Parathyroid adenoma (tissue), 2 donors: ENCODE results near the gene ITSN1.

Source experiments
- H2AFZ ChIP-seq: fragments of 300-600 bp; sonication (generic); one replicate; pipeline ENCODE4 v1.7.0; 2017; ENCODE audit warnings: antibody characterized with exemption, mild to moderate bottlenecking
- H3K27ac ChIP-seq: fragments of 300-600 bp; sonication (generic); one replicate; pipeline ENCODE4 v1.7.0; 2017
- H3K27me3 ChIP-seq: fragments of 300-600 bp; sonication (generic); one replicate; pipeline ENCODE4 v1.7.0; 2017; ENCODE audit warnings: low read length; ENCODE audit not compliant: control insufficient read depth, insufficient read depth
- H3K36me3 ChIP-seq: fragments of 300-600 bp; sonication (generic); one replicate; pipeline ENCODE4 v1.7.0; 2017; ENCODE audit warnings: low read length; ENCODE audit not compliant: control insufficient read depth, insufficient read depth
- H3K4me1 ChIP-seq: fragments of 300-600 bp; sonication (generic); one replicate; pipeline ENCODE4 v1.7.0; 2017; ENCODE audit warnings: control low read depth
- H3K4me2 ChIP-seq: fragments of 300-600 bp; sonication (generic); one replicate; pipeline ENCODE4 v1.7.0; 2017; ENCODE audit warnings: low read length
- H3K4me3 ChIP-seq: fragments of 300-600 bp; sonication (generic); one replicate; pipeline ENCODE4 v1.7.0; 2017; ENCODE audit warnings: low read depth, low read length
- H3K79me2 ChIP-seq: fragments of 300-600 bp; sonication (generic); one replicate; pipeline ENCODE4 v1.7.0; 2017; ENCODE audit warnings: control low read depth
- H3K9ac ChIP-seq: fragments of 300-600 bp; sonication (generic); one replicate; pipeline ENCODE4 v1.7.0; 2017; ENCODE audit warnings: mild to moderate bottlenecking
- H3K9me3 ChIP-seq: fragments of 300-600 bp; sonication (generic); one replicate; pipeline ENCODE4 v1.7.0; 2017; ENCODE audit warnings: low read length; ENCODE audit not compliant: control insufficient read depth
- TF ChIP-seq, protein P1 (sequence below): fragments of 300-600 bp; sonication (generic); IDR thresholded peaks from one replicate; pipeline ENCODE4 v1.7.0; 2017; ENCODE audit warnings: antibody characterized with exemption, mild to moderate bottlenecking
- donor health status: primary hyperparathyroidism.

Gene ITSN1

DNA sequence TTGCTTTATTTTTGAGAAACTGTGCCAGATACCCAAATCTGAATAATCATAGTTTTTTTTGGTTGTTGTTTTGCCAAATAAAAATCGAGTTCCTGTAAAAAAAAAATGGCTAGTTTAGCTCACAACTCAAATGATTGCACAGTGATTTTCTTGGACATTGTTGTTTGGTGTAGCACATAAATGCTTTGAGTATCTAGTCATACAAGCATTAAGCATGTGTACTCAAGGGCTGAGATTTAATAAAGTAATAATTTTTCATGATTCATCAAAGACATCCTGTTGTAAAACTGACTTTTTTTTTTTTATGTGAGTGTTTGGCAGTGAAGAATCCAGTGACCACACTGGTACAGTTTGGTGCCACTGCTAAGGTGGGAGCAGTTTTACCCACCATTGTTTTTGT lies 18.8 kb downstream of the ITSN1 start:
- H3K27me3 ChIP-seq, result no peaks in the 10 kb centered on the region
- peaks cover 15% of the 10 kb centered on the region for H3K4me1 ChIP-seq
- no peak overlapping the region for H3K4me2 ChIP-seq
- H3K9me3 ChIP-seq, result no peaks in the 10 kb centered on the region
- H3K27ac ChIP-seq, result no peak overlapping the region
- no peak overlapping the region for H2AFZ ChIP-seq
- no peak overlapping the region for H3K9ac ChIP-seq
- peaks cover 8% of the 10 kb centered on the region for H3K79me2 ChIP-seq
- H3K4me3 ChIP-seq, result no peak overlapping the region
- no peaks in the 10 kb centered on the region for H3K36me3 ChIP-seq
- TF ChIP-seq, protein P1, sequence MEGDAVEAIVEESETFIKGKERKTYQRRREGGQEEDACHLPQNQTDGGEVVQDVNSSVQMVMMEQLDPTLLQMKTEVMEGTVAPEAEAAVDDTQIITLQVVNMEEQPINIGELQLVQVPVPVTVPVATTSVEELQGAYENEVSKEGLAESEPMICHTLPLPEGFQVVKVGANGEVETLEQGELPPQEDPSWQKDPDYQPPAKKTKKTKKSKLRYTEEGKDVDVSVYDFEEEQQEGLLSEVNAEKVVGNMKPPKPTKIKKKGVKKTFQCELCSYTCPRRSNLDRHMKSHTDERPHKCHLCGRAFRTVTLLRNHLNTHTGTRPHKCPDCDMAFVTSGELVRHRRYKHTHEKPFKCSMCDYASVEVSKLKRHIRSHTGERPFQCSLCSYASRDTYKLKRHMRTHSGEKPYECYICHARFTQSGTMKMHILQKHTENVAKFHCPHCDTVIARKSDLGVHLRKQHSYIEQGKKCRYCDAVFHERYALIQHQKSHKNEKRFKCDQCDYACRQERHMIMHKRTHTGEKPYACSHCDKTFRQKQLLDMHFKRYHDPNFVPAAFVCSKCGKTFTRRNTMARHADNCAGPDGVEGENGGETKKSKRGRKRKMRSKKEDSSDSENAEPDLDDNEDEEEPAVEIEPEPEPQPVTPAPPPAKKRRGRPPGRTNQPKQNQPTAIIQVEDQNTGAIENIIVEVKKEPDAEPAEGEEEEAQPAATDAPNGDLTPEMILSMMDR, result no peak

DNA sequence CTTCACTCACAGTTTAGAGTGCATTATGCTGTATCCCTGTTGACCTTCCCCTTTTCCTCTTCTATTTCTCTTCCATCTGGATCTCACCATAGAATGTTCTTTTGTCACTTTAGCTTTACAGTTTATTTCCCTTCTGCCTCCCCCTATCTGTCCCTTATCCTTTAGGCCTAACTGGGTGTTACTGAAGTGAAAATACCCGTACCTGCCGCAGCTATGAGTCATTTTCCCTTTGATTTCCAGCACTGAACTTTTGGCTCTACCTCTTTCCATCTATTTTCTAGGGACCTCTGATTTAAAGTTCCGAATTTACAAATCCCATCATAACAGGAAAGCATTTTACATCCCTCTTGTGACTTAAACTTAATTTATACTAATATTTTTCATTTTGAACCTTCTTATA lies 19.7 kb downstream of the ITSN1 start:
- Histone ChIP-seq H3K4me2 (no peak overlapping the region), H3K27ac (no peak overlapping the region), H3K36me3 (no peaks in the 10 kb centered on the region), H2AFZ (no peak overlapping the region), H3K27me3 (no peaks in the 10 kb centered on the region), H3K9ac (no peak overlapping the region), H3K4me3 (no peak overlapping the region), H3K4me1 (peaks cover 14% of the 10 kb centered on the region), H3K79me2 (peaks cover 8% of the 10 kb centered on the region), H3K9me3 (no peaks in the 10 kb centered on the region)
- TF ChIP-seq, protein P1, result no peak

DNA sequence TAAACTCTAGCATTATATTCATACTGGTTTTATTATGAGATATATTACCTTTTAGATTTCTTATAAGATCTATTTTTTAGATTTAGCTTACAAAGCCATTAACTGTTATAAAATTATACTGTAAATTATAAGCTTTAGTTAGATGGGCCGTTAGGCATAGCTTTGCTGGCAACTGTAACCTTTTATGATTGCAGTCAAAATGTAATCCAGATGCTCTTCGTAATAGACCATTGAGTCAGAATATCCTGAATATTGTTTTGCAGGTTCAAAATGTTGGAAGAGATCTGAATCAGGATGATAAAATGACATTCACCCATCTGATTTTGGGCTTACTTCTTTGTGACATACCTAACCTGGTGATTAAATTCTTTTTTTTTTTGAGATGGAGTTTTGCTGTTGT lies 20.9 kb downstream of the ITSN1 start:
- Histone ChIP-seq H3K9me3 (no peaks in the 10 kb centered on the region), H3K36me3 (no peaks in the 10 kb centered on the region), H3K9ac (no peak overlapping the region), H3K27me3 (no peaks in the 10 kb centered on the region), H3K4me2 (no peak overlapping the region), H3K4me1 (peaks cover 10% of the 10 kb centered on the region), H3K79me2 (peaks cover 8% of the 10 kb centered on the region), H3K4me3 (no peak overlapping the region), H2AFZ (no peak overlapping the region), H3K27ac (no peak overlapping the region)
- TF ChIP-seq, protein P1, result no peak

DNA sequence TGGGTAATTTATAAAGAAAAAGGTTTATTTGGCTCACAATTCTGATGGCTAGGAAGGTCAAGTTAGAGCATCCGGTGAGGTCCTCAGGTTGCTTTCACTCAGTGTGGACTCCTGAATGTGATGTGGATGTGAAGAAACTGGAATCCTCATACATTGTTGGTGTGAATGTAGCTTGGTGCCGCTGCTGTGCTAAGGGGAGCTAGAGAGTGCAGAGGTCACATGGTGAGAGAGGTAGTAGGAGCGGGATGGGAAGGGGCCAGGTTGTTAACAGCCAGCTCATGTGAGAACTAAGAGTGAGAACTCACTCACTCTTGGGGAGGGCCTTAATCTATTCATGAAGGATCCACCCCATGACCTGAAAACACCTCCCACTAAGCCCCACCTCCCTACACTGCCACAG lies 21.8 kb downstream of the ITSN1 start:
- TF ChIP-seq, protein P1, result no peak
- Histone ChIP-seq H3K27me3 (no peaks in the 10 kb centered on the region), H3K79me2 (peaks cover 8% of the 10 kb centered on the region), H3K9ac (no peak overlapping the region), H3K4me1 (peaks cover 9% of the 10 kb centered on the region), H3K9me3 (no peaks in the 10 kb centered on the region), H3K36me3 (no peaks in the 10 kb centered on the region), H2AFZ (no peak overlapping the region), H3K27ac (no peak overlapping the region), H3K4me2 (no peak overlapping the region), H3K4me3 (no peak overlapping the region)

DNA sequence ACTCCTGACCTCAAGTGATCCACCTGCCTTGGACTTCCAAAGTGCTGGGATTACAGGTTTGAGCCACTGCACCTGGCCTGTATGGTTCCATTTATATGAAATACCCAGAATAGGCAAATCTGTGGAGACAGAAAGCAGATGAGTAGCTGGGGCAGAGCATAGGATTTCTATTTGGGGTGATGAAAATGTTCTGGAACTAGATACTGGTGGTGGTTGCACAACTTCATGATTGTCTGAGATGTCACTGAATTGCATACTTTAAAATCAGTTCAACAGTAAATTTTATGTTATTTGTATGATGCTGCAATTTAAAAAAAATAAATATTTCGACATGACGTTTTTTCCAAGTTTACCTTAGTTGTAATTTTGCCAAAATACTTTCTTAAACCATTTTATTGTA lies 23.9 kb downstream of the ITSN1 start:
- Histone ChIP-seq H3K4me3 (no peak overlapping the region), H3K9me3 (no peaks in the 10 kb centered on the region), H3K4me1 (no peaks in the 10 kb centered on the region), H3K27me3 (no peaks in the 10 kb centered on the region), H3K4me2 (no peak overlapping the region), H3K9ac (no peak overlapping the region), H3K79me2 (peaks cover 8% of the 10 kb centered on the region), H3K36me3 (no peaks in the 10 kb centered on the region), H3K27ac (no peak overlapping the region), H2AFZ (no peak overlapping the region)
- TF ChIP-seq, protein P1, result no peak
